Memory B cell (primary cell): ENCODE data around the gene MAP3K10.

Source experiments
- ATAC-seq: fragments of 150-1000 bp; cut with Tn5 transposase; 2 replicates; pipeline ENCODE4 v1.10.0; 2021; ENCODE audit warnings: low read depth, mild to moderate bottlenecking, moderate library complexity
- DNase-seq, 2 donors: peaks; one replicate each; pipeline ENCODE4 v3.0.0; 2022; ENCODE audit warnings: low spot score in 2 of 2
- H3K27ac Mint-ChIP-seq: one replicate; pipeline ENCODE4 v1.8.0; 2022; ENCODE audit warnings: mild to moderate bottlenecking, moderate library complexity, mixed read lengths
- H3K27me3 Mint-ChIP-seq: one replicate; pipeline ENCODE4 v1.8.0; 2022; ENCODE audit warnings: mixed read lengths
- H3K36me3 Mint-ChIP-seq: one replicate; pipeline ENCODE4 v1.8.0; 2022; ENCODE audit warnings: mild to moderate bottlenecking, mixed read lengths
- H3K4me1 Mint-ChIP-seq: one replicate; pipeline ENCODE4 v1.8.0; 2022; ENCODE audit warnings: mixed read lengths
- H3K4me3 Mint-ChIP-seq: one replicate; pipeline ENCODE4 v1.8.0; 2022; ENCODE audit warnings: mild to moderate bottlenecking, moderate library complexity, mixed read lengths
- H3K9me3 Mint-ChIP-seq: one replicate; pipeline ENCODE4 v1.8.0; 2022; ENCODE audit warnings: mixed read lengths

The MAP3K10 gene

DNA sequence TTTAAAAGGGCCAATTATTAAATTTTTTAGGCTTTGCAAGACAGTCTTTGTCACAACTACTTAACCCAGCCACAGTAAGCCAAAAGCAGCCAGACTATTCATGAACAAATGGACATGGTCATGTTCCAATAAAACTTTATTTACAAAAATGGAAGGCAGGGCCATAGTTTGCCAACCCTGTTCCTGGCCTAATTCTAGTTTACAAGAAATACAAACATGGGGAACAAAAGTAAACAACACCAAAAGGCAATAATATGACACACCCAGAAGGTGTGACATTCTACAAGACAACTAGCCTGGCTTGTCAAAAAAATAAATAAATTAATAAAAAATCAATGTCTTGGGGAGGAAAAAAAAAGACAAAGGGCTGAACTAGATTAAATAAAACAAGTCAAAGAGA, 60.0 kb downstream of the MAP3K10 start:
- no peaks in the 10 kb centered on the region for H3K27me3 Mint-ChIP-seq
- H3K9me3 Mint-ChIP-seq, result no peaks in the 10 kb centered on the region
- H3K4me1 Mint-ChIP-seq, result peaks cover 19% of the 10 kb centered on the region
- DNase-seq (no peak), ATAC-seq (no peak)
- H3K27ac Mint-ChIP-seq, result no peak overlapping the region
- peaks cover 37% of the 10 kb centered on the region for H3K36me3 Mint-ChIP-seq
- no peak overlapping the region for H3K4me3 Mint-ChIP-seq

DNA sequence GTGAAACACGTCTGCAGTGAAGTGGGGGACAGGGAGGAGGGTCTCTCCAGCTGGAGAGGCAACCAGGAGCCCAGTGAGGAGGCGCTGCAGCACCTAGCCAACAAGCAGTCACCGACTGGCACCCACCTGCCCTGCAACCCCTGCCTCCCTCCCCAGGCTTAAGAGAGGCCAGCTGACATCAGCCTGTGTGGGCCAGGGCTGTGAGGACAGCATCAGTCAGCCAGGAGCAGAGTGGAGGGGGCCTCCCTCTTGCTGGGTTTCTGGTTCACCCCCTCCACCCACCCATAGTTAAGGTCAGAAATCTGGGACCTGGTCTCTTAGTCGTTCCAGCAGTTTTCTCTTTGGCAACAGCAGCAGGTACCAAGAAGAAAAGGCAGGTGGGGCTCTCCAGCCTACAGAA, 60.8 kb downstream of the MAP3K10 start:
- no peak overlapping the region for H3K4me3 Mint-ChIP-seq
- H3K9me3 Mint-ChIP-seq, result no peaks in the 10 kb centered on the region
- peaks cover 34% of the 10 kb centered on the region for H3K36me3 Mint-ChIP-seq
- ATAC-seq (no peak), DNase-seq (no peak)
- H3K4me1 Mint-ChIP-seq, result peaks cover 19% of the 10 kb centered on the region
- H3K27ac Mint-ChIP-seq, result no peak overlapping the region
- H3K27me3 Mint-ChIP-seq, result no peaks in the 10 kb centered on the region

DNA sequence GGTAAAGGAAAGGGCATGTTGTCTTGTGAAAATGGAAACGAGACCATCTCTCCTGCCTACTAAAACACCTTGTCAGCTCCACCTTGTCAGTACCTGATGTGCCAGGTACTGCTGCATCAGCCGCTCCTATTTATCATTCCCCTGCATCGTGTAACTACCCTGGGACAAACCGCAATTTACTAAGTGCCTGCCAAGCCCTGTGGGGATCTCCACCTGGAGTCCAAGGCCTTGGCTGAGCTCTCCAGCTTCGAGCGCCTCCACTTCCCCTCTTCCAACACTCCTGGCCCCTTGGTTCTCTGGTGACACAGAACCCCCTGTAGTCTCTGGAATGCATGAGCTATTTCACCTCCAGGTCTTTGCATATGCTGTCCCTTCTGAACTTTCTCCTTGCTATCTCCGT, 61.2 kb downstream of the MAP3K10 start:
- peaks cover 35% of the 10 kb centered on the region for H3K36me3 Mint-ChIP-seq
- H3K27me3 Mint-ChIP-seq, result no peaks in the 10 kb centered on the region
- ATAC-seq, result no peak
- H3K9me3 Mint-ChIP-seq, result no peaks in the 10 kb centered on the region
- DNase-seq, result no peak
- no peak overlapping the region for H3K27ac Mint-ChIP-seq
- H3K4me1 Mint-ChIP-seq, result peaks cover 19% of the 10 kb centered on the region
- H3K4me3 Mint-ChIP-seq, result no peak overlapping the region

DNA sequence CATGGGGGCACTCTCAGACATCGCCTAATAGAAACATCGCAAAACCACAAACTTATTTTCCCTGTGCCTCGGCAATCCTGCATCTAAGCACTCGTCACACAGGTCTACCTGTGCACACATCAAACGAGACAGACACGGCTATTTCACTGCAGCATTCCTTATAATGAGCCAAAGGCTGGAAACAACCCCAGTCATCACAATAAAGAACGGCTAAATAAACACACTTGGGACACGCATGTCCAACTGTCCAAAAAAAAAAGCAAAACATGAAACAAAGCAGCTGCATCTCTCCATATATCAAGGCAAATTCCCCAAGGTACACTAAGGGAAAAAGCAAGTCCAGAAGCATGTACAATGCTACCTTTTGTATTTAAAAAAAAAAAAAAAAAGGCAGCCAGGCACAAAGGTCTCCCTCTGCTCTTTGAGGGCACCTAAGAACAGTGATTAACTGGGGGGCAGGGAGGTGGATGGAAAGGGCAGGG, 62.4 kb downstream of the MAP3K10 start:
- Mint-ChIP-seq H3K27ac (no peak overlapping the region), H3K27me3 (no peaks in the 10 kb centered on the region), H3K36me3 (peaks cover 32% of the 10 kb centered on the region), H3K4me1 (peaks cover 17% of the 10 kb centered on the region), H3K9me3 (no peaks in the 10 kb centered on the region), H3K4me3 (no peak overlapping the region)
- DNase-seq, result no peak
- no peak for ATAC-seq

DNA sequence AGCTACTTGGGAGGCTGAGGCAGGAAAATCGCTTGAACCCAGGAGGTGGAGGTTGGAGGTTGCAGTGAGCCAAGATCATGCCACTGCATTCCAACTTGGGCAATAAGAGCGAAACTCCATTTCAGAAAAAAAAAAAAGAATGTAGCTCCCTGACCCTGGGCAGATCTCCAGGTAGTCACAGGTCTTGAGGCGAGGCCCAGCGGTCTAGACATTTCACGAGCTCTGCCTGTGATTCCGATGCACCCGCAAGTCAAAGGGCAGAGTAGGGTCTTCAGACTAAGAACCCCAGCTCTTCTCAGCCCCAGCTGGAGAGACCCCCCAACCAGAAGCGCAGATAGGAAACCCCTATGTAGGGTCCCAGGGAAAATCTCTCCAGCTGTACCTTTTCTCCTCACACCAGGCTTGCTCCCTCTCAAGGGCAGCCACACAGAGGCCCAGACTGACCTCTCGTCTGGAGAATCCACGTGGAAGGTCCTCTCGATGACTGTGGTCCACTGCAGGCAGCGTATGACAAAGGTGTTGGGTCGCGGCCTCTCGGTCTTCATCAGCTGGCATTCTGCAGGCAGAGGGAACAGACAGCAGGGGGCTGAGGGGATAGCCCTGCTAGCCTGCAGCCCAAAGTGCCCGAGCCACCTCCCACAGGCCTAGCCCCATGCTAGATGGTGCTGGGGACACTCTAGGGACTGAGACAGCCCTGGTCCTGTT, 63.6 kb downstream of the MAP3K10 start:
- Mint-ChIP-seq H3K9me3 (no peaks in the 10 kb centered on the region), H3K4me1 (peaks cover 20% of the 10 kb centered on the region), H3K27ac (no peak overlapping the region), H3K27me3 (no peaks in the 10 kb centered on the region), H3K4me3 (no peak overlapping the region), H3K36me3 (peaks cover 31% of the 10 kb centered on the region)
- ATAC-seq (no peak), DNase-seq (no peak)

DNA sequence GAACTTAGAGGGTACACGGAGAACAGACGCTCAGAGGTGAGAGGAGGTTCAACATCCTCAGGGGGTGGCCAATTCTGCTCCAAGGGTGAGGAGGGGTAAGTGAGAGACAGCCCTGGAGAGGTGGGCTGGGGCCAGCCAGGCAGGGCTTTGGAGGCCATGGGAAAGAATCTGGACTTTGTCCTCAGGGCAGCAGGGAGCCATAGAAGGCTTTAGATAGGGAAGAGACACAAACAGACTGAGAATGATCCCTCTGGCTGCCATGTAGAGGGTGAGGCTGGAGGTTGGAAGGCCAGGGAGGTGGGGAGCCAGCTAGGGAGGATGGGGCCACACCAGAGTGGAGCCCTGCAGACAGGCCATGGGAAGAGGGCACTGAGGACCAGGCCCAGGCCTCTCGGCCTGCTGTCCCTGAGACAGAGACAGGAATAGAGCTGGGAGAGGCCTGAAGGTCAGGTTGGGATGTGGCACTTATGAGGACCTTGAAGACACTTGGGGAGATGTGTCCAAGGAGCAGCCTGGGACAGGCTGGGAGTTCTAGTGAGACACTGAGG, 64.5 kb downstream of the MAP3K10 start:
- Mint-ChIP-seq H3K4me3 (no peak overlapping the region), H3K36me3 (peaks cover 28% of the 10 kb centered on the region), H3K27me3 (no peaks in the 10 kb centered on the region), H3K4me1 (peaks cover 19% of the 10 kb centered on the region), H3K27ac (peak overlapping the region; percentile 66), H3K9me3 (no peaks in the 10 kb centered on the region)
- DNase-seq (no peak), ATAC-seq (no peak)

DNA sequence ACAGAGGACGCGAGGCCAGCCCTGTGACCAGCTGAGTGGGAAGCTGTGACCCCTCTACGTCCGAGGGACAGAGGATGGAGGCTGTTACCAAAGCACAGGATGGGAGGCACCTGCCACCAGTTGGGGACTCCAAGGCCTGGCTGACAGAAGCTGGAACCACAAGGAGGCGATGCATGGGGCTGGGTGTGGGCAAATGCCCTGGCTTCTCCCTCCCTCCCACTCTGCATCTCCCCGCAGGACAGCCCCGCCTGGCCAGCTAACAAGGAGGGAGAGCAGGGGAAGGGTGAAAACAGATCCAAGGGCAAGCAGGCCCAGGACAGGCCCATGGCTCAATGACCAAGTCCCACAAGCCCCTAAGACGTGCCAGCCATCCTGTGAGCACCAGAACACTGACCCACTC, 65.3 kb downstream of the MAP3K10 start:
- H3K27ac Mint-ChIP-seq, result no peak overlapping the region
- H3K4me1 Mint-ChIP-seq, result peaks cover 19% of the 10 kb centered on the region
- peaks cover 29% of the 10 kb centered on the region for H3K36me3 Mint-ChIP-seq

DNA sequence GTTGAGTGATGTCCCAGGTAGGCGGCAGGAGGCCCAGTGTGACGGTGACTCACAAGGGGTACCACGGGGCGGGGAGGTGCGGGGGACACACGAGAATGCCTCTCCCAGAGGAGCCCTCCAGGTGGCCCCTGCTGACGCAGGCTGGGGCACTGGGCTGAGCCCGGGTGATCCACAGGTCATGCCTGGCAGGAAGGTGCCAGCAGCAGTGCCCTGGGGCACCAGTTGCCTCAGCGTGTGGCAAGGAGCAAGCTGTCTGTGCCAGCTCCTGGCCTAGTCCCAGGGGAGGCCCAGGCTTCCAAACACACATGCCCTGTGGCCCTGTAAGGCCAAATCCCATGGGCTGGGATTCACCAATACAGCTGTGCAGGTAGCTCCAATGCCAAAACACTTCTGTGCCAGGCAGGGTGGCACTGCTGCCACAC, 65.9 kb downstream of the MAP3K10 start:
- Mint-ChIP-seq H3K4me1 (peaks cover 19% of the 10 kb centered on the region), H3K27ac (peak overlapping the region; percentile 48)
- peak; percentile 60 for ATAC-seq

More for the DNA sequence above, 65.3 kb downstream of the MAP3K10 start:
- DNase-seq (no peak), ATAC-seq (no peak)
- H3K4me3 Mint-ChIP-seq, result no peak overlapping the region
- H3K27me3 Mint-ChIP-seq, result no peaks in the 10 kb centered on the region
- no peaks in the 10 kb centered on the region for H3K9me3 Mint-ChIP-seq

DNA sequence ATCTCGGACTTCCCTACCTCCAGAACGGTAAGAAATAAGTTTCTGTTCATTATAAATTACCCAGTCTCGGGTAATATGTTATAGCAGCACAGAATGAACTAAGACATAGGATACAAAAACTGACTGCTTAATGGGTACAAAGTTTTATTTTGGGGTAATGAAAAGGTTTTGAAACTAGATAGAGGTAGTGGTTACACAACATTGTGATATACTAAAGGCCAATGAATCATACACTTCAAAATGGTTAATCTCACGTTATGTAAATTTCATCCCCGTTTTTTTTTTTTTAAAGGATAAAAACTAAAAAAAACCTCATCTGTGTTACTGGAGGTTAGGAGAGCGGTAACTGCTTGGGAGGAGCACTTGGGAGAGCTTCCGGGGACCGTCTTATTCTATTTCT, 70.4 kb downstream of the MAP3K10 start:
- Mint-ChIP-seq H3K9me3 (no peaks in the 10 kb centered on the region), H3K27me3 (no peaks in the 10 kb centered on the region), H3K36me3 (peaks cover 38% of the 10 kb centered on the region), H3K4me3 (no peak overlapping the region), H3K4me1 (peaks cover 21% of the 10 kb centered on the region), H3K27ac (peak overlapping the region; percentile 55)
- ATAC-seq, result no peak
- DNase-seq, result no peak

More for the DNA sequence above, 65.9 kb downstream of the MAP3K10 start:
- H3K4me3 Mint-ChIP-seq, result no peak overlapping the region
- H3K36me3 Mint-ChIP-seq, result peaks cover 31% of the 10 kb centered on the region
- no peaks in the 10 kb centered on the region for H3K9me3 Mint-ChIP-seq
- DNase-seq, result no peak
- H3K27me3 Mint-ChIP-seq, result no peaks in the 10 kb centered on the region

DNA sequence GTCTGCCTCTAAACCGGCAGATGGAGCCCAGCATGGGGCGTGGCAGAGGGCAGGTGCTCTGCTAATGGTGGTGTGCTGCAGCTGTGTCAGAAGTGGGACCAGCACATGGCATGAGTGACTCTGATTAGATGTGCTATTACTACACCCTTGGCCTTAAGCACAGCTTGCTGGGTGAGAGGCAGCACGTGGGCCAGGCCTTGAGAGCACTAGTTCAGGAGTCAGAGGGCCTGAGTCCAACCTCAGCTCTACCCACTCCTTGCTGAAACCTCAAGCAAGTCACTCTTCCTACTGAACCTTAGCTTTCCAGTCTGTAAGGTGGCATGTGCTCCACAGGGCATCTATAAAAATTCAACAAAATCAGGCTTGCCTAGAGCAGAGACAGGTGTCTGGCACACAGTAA, 71.2 kb downstream of the MAP3K10 start:
- no peak overlapping the region for H3K27ac Mint-ChIP-seq
- peaks cover 26% of the 10 kb centered on the region for H3K4me1 Mint-ChIP-seq
- H3K27me3 Mint-ChIP-seq, result no peaks in the 10 kb centered on the region
- no peaks in the 10 kb centered on the region for H3K9me3 Mint-ChIP-seq
- H3K36me3 Mint-ChIP-seq, result peaks cover 43% of the 10 kb centered on the region
- ATAC-seq, result no peak
- no peak for DNase-seq
- no peak overlapping the region for H3K4me3 Mint-ChIP-seq

DNA sequence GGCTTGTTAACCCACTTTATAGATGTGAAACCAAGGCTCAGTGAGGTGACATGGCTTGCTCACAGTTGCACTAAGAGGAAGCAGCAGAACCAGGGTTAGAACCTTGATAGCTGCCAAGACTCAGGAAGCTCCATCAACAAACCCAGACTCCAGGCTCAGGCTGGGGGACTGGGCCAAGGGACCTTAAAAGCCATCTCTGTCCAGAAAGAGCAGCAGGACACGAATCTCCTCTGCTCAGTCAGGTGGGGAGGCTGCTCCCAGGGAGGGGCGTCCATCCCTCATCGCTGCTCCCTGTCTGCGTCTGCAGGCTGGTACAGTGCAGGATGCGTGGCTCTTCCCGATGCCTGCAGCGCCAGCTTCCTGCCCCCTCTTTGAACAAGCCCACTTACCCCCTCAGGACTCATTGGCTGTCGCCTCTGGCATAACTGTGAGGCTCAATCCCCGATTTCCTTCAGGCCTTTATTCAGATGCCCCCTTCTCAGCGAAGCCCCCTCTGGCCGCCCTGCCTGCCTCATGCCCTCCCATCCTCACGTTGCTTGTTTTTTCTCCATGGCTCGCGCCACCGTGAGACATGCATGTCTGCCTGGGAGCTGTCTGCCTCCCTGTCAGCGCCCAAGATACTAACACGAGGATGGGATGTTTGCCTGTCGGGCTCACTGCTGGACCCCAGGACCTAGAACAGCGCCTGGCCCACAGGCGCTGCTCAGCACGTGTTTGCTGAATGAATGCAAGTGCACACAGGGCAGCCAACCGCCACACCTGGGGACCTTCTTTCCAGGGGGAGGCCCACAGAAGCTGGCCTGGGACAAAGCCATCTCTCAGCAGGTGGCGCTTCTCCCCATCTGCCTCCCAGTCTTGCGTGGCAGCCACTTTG, 72.5 kb downstream of the MAP3K10 start:
- Mint-ChIP-seq H3K36me3 (peaks cover 45% of the 10 kb centered on the region), H3K27ac (peak overlapping the region; percentile 20), H3K9me3 (no peaks in the 10 kb centered on the region), H3K27me3 (no peaks in the 10 kb centered on the region), H3K4me3 (no peak overlapping the region), H3K4me1 (peaks cover 30% of the 10 kb centered on the region)
- DNase-seq (no peak), ATAC-seq (no peak)

DNA sequence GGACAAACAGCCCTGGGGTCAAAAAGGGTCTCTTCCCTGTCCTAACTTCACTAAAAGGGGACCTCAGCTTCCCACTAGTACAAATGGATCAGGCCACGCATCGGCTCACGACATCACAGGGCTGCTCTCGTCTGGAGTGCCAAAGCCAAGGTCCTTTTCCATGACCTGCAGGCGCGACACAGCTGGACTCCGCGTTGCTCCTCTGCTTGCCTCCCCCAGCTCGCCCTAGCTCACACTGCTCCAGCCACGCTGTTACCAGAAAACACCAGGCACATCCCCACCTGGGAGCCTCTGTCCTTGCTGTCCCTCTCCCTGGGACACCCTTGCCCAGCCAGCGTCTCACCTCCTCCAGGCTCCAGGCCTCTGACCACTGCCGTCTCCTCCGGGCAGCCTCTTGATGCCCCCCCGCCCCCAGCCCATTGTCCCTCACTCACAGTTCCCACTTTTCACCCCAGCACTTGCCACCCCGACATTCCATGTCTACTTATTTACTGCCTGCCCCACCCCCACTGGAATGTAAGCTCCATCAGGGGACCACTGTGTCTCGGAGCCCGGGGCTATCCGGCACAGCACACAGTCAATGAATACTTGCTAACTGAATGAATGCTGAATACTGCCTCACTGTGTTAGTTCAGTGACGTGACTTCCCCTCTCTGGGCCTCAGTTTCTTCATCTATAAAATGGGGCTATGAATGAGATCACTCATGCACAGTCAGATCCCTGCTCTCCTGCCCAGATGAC, 73.3 kb downstream of the MAP3K10 start:
- peaks cover 30% of the 10 kb centered on the region for H3K4me1 Mint-ChIP-seq
- no peaks in the 10 kb centered on the region for H3K27me3 Mint-ChIP-seq
- peaks cover 46% of the 10 kb centered on the region for H3K36me3 Mint-ChIP-seq
- no peak for DNase-seq
- H3K27ac Mint-ChIP-seq, result peak overlapping the region; percentile 49
- H3K9me3 Mint-ChIP-seq, result no peaks in the 10 kb centered on the region
- no peak overlapping the region for H3K4me3 Mint-ChIP-seq
- ATAC-seq, result no peak
